GM21447 (cell line): Measurements from ENCODE around the gene MORN1.
"Not testable (repeated sequence)": the region's sequence is repeated elsewhere in the genome, so short reads cannot be mapped to it uniquely, and the experiment has no call there.

Experiments
- ATAC-seq: cut with Tn5 transposase; IDR thresholded peaks from one replicate; pipeline ENCODE4 v1.9.1; 2021; ENCODE audit not compliant: unreplicated experiment

The MORN1 gene

GRCh38 chr1:2297246-2298011, 93.9 kb downstream of the MORN1 start:
- ATAC-seq: no peak

GRCh38 chr1:2296614-2297013, 94.7 kb downstream of the MORN1 start:
- no peak for ATAC-seq

- not testable (repeated sequence) for ATAC-seq
These were observed 95.1 kb downstream of the MORN1 start for GRCh38 chr1:2296211-2296610.

GRCh38 chr1:2295526-2295925, 95.8 kb downstream of the MORN1 start:
- no peak for ATAC-seq

GRCh38 chr1:2294725-2295078, 96.7 kb downstream of the MORN1 start:
- ATAC-seq: no peak

GRCh38 chr1:2294033-2294724, 97.2 kb downstream of the MORN1 start:
- no peak for ATAC-seq

GRCh38 chr1:2292725-2293450, 98.5 kb downstream of the MORN1 start:
- no peak for ATAC-seq

- ATAC-seq: no peak
These were observed 99.8 kb downstream of the MORN1 start for GRCh38 chr1:2291577-2291976.

- ATAC-seq: peak; percentile 73
These were observed 100.5 kb downstream of the MORN1 start for GRCh38 chr1:2290595-2291510.

- peak; percentile 4 for ATAC-seq
These were observed 101.2 kb downstream of the MORN1 start for GRCh38 chr1:2290171-2290578.

GRCh38 chr1:2289607-2290006, 101.7 kb downstream of the MORN1 start:
- no peak for ATAC-seq

GRCh38 chr1:2288816-2289536, 102.4 kb downstream of the MORN1 start:
- no peak for ATAC-seq

GRCh38 chr1:2288311-2288710, 103.0 kb downstream of the MORN1 start:
- no peak for ATAC-seq

GRCh38 chr1:2287649-2288048, 103.7 kb downstream of the MORN1 start:
- no peak for ATAC-seq

GRCh38 chr1:2286923-2287322, 104.4 kb downstream of the MORN1 start:
- no peak for ATAC-seq

- no peak for ATAC-seq
These were observed 106.4 kb downstream of the MORN1 start for GRCh38 chr1:2284932-2285331.

- no peak for ATAC-seq
These were observed 107.1 kb downstream of the MORN1 start for GRCh38 chr1:2283991-2284895.

GRCh38 chr1:2283371-2283990, 107.9 kb downstream of the MORN1 start:
- no peak for ATAC-seq
